ENCODE measurements around the gene NUAK1. TPM values are rescaled to one million over a fixed set of nuclear protein-coding genes. Genes with fewer than 3 reads are reported as not detected.

Gene NUAK1
- total RNA-seq, 2 experiments from 2014 or later, result 0.03 TPM; not detected in 1

DNA sequence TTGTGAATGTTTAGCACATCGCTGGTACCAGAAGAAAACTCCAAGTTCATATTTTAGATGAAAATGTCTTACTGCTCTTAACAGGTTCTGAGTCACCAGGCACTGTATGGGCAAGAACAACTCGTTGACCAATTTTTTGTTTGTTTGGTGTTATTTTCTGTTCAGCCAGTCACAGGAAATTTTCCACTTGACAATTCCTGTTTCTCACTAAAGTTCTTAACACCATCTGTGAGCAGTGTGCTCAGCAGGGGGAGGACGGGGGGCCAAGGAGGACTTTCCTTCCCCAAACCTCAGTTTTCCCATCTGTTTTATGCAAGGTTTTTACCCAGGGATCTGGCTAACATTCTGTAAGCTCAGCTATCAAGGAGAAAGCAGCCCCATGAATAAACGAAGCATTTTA lies 3.0 kb downstream of the NUAK1 start:
- ChIA-PET CTCF (ENCODE audit: unreplicated experiment) (no interaction called here), POLR2A (interaction anchor here (0.7 kb wide), 1 partner anchor 364 kb away, joined by 3 read pairs; no protein-coding TSS in a partner anchor)
- Histone ChIP-seq H3K36me3 (ENCODE audit: insufficient read depth, low read length) (no peaks in the 10 kb centered on the region), H3K4me2 (ENCODE audit: low read length) (no peak overlapping the region), H3K9me3 (ENCODE audit: low read length) (no peaks in the 10 kb centered on the region), H3K4me1 (ENCODE audit: insufficient read depth, low read length, poor library complexity, severe bottlenecking) (no peaks in the 10 kb centered on the region), H3K4me3 (ENCODE audit: low read depth, low read length, poor library complexity, severe bottlenecking) (no peak overlapping the region), H3K79me2 (ENCODE audit: insufficient read depth, low read depth, low read length) (no peaks in the 10 kb centered on the region), H3K27ac (ENCODE audit: low read depth, low read length, poor library complexity, severe bottlenecking) (no peak overlapping the region), H4K20me1 (ENCODE audit: insufficient read depth, low read length) (no peaks in the 10 kb centered on the region), H3K9me2 (ENCODE audit: insufficient read depth, low read length) (no peaks in the 10 kb centered on the region), H2AFZ (ENCODE audit: low read length) (no peak overlapping the region)
- no peak for DNase-seq (ENCODE audit: low spot score)
- no peak for TF ChIP-seq EZH2phosphoT487 (IDR thresholded peaks at IDR 0.05; ENCODE audit: borderline replicate concordance, low read depth, low read length)
- TF ChIP-seq CTCF (conservative IDR thresholded peaks at IDR 0.05; ENCODE audit: low read length), result no peak
- no TSS peak for BruUV-seq (replicated peaks)
- intact Hi-C loops (cut with micrococcal nuclease; ENCODE audit: unreplicated experiment), result loop anchor here (1.0 to 5.0 kb wide), 2 partner anchors 428 to 715 kb away; no protein-coding TSS in a partner anchor

DNA sequence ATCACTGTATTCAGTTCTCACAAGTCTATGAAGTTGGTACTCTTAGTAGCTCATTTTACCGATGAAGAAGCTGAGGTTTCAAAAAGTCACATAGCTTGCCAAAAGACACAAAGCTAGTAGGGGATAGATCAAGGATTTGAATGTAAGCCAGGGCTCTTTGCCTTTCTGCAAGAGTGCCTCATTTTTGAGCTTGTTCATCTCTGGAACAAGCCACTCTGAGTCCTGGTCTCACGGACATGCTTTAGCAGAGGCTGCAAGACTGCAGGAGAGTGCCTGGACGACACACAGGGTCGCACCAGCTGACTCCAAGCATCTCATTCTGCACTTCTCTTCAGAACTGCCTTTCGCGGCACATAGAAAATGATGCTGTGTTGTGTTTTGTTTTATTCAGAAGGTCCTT lies 3.7 kb downstream of the NUAK1 start:
- Histone ChIP-seq H3K4me2 (ENCODE audit: low read length) (no peak overlapping the region), H3K27ac (ENCODE audit: low read depth, low read length, poor library complexity, severe bottlenecking) (no peak overlapping the region), H3K36me3 (ENCODE audit: insufficient read depth, low read length) (no peaks in the 10 kb centered on the region), H3K4me1 (ENCODE audit: insufficient read depth, low read length, poor library complexity, severe bottlenecking) (no peaks in the 10 kb centered on the region), H3K9me3 (ENCODE audit: low read length) (no peaks in the 10 kb centered on the region), H3K4me3 (ENCODE audit: low read depth, low read length, poor library complexity, severe bottlenecking) (no peak overlapping the region), H3K9me2 (ENCODE audit: insufficient read depth, low read length) (no peaks in the 10 kb centered on the region), H4K20me1 (ENCODE audit: insufficient read depth, low read length) (no peaks in the 10 kb centered on the region), H2AFZ (ENCODE audit: low read length) (no peak overlapping the region), H3K79me2 (ENCODE audit: insufficient read depth, low read depth, low read length) (no peaks in the 10 kb centered on the region)
- no peak for DNase-seq (ENCODE audit: low spot score)
- TF ChIP-seq CTCF (conservative IDR thresholded peaks at IDR 0.05; ENCODE audit: low read length) (no peak), EZH2phosphoT487 (IDR thresholded peaks at IDR 0.05; ENCODE audit: borderline replicate concordance, low read depth, low read length) (no peak)
- intact Hi-C loops (cut with micrococcal nuclease; ENCODE audit: unreplicated experiment), result loop anchor here (5.0 kb wide), 1 partner anchor 428 kb away; no protein-coding TSS in a partner anchor
- CTCF ChIA-PET (ENCODE audit: unreplicated experiment), result interaction anchor here (0.9 kb wide), 1 partner anchor 721 kb away, joined by 3 read pairs; no protein-coding TSS in a partner anchor
- BruUV-seq (replicated peaks), result no TSS peak
- POLR2A ChIA-PET, result no interaction called here

GRCh38 chr12:106134294-106134949 lies 4.3 kb downstream of the NUAK1 start:
- Histone ChIP-seq H2AFZ (ENCODE audit: low read length) (no peak overlapping the region), H4K20me1 (ENCODE audit: insufficient read depth, low read length) (no peaks in the 10 kb centered on the region), H3K9me2 (ENCODE audit: insufficient read depth, low read length) (no peaks in the 10 kb centered on the region), H3K4me2 (ENCODE audit: low read length) (no peak overlapping the region), H3K79me2 (ENCODE audit: insufficient read depth, low read depth, low read length) (no peaks in the 10 kb centered on the region), H3K4me3 (ENCODE audit: low read depth, low read length, poor library complexity, severe bottlenecking) (no peak overlapping the region), H3K9me3 (ENCODE audit: low read length) (no peaks in the 10 kb centered on the region), H3K4me1 (ENCODE audit: insufficient read depth, low read length, poor library complexity, severe bottlenecking) (no peaks in the 10 kb centered on the region), H3K36me3 (ENCODE audit: insufficient read depth, low read length) (no peaks in the 10 kb centered on the region), H3K27ac (ENCODE audit: low read depth, low read length, poor library complexity, severe bottlenecking) (no peak overlapping the region)
- TF ChIP-seq CTCF (conservative IDR thresholded peaks at IDR 0.05; ENCODE audit: low read length) (no peak), EZH2phosphoT487 (IDR thresholded peaks at IDR 0.05; ENCODE audit: borderline replicate concordance, low read depth, low read length) (no peak)
- intact Hi-C loops (cut with micrococcal nuclease; ENCODE audit: unreplicated experiment), result no loop called here
- CTCF ChIA-PET (ENCODE audit: unreplicated experiment), result interaction anchor here (0.6 to 0.9 kb wide), 2 partner anchors 12 to 721 kb away, joined by 3 read pairs; no protein-coding TSS in a partner anchor
- BruUV-seq (replicated peaks), result no TSS peak
- POLR2A ChIA-PET, result no interaction called here
- DNase-seq (ENCODE audit: low spot score), result no peak
